GM10248 (cell line): ENCODE data around the gene BLMH.

Experiments used
- CTCF ChIA-PET: fragments of 300-600 bp; sonication (Branson Sonifier 250); formaldehyde crosslinking; extraction: SDS; loops from one replicate; lab custom pipeline; 2021; ENCODE audit warnings: antibody characterized with exemption; lab: Yijun Ruan, JAX
- POLR2A ChIA-PET: fragments of 350-650 bp; sonication (Branson Sonifier 250); formaldehyde crosslinking; extraction: SDS; loops from one replicate; lab custom pipeline; 2020; ENCODE audit warnings: antibody characterized with exemption; lab: Yijun Ruan, JAX
- DNase-seq: peaks from one replicate; pipeline ENCODE4 v3.0.0; 2012; ENCODE audit errors: extremely low spot score
- CTCF ChIP-seq: IDR thresholded peaks from 2 replicates; pipeline ENCODE4 v1.5.1; 2012; ENCODE audit warnings: mild to moderate bottlenecking, low read depth; ENCODE audit errors: extremely low read depth, missing control alignments, control extremely low read depth

The BLMH gene

GRCh38 chr17:30225112-30225511 is 66.6 kb downstream of the BLMH start:
- POLR2A ChIA-PET: no interaction called here
- no peak for DNase-seq
- TF ChIP-seq CTCF: no peak
- CTCF ChIA-PET: interaction anchor here (0.7 to 5.9 kb wide), 6 partner anchors 13 to 129 kb away, joined by 3 to 38 read pairs (median 4); partner anchors contain the start of gene SLC6A4

GRCh38 chr17:30224419-30224960 is 67.3 kb downstream of the BLMH start:
- POLR2A ChIA-PET: no interaction called here
- CTCF ChIA-PET: interaction anchor here (0.7 to 5.9 kb wide), 6 partner anchors 9 to 128 kb away, joined by 3 to 38 read pairs (median 4); partner anchors contain the start of gene SLC6A4
- DNase-seq: no peak
- no peak for TF ChIP-seq CTCF

GRCh38 chr17:30222721-30223175 is 69.0 kb downstream of the BLMH start:
- ChIA-PET CTCF (interaction anchor here (1.0 to 5.9 kb wide), 5 partner anchors 15 to 118 kb away, joined by 3 to 38 read pairs (median 3); partner anchors contain the start of gene SLC6A4), POLR2A (interaction anchor here (0.5 kb wide), 1 partner anchor 265 kb away, joined by 4 read pairs; no protein-coding TSS in a partner anchor)
- TF ChIP-seq CTCF: no peak
- no peak for DNase-seq

GRCh38 chr17:30222251-30222650 is 69.5 kb downstream of the BLMH start:
- DNase-seq: no peak
- ChIA-PET POLR2A (no interaction called here), CTCF (interaction anchor here (1.3 to 5.9 kb wide), 4 partner anchors 15 to 118 kb away, joined by 3 to 38 read pairs (median 8); partner anchors contain the start of gene SLC6A4)
- no peak for TF ChIP-seq CTCF

- CTCF ChIA-PET: interaction anchor here (1.0 to 5.9 kb wide), 6 partner anchors 10 to 291 kb away, joined by 3 to 38 read pairs (median 9); partner anchors contain the start of gene SLC6A4
- DNase-seq: no peak
- POLR2A ChIA-PET: no interaction called here
- TF ChIP-seq CTCF: no peak
These were observed 70.4 kb downstream of the BLMH start for GRCh38 chr17:30221346-30221745.

- DNase-seq: no peak
- CTCF ChIA-PET: interaction anchor here (1.0 to 3.1 kb wide), 6 partner anchors 11 to 290 kb away, joined by 3 to 18 read pairs (median 7); partner anchors contain the start of gene SLC6A4
- no peak for TF ChIP-seq CTCF
- POLR2A ChIA-PET: no interaction called here
These were observed 71.3 kb downstream of the BLMH start for GRCh38 chr17:30220414-30220813.
